Cardiac fibroblast (primary cell): ENCODE measurements around the gene DOCK6.
A peak's percentile ranks its signal among the peaks of the same experiment; 100 is the strongest.

ENCODE experiments used
- DNase-seq, 2 donors: peaks; one replicate each; pipeline versions ENCODE4 v3.0.0 to v3.0.0-alpha.2; 2010; ENCODE audit warnings: low read depth in 2 of 2
- H3K4me3 ChIP-seq, 2 donors: replicated peaks in 1 of 2; 1 replicate in 1 of 2; 2 replicates in 1 of 2; pipeline ENCODE4 v1.5.1; 2011; ENCODE audit warnings: low read depth in 2 of 2, low read length in 2 of 2, mild to moderate bottlenecking in 2 of 2, moderate library complexity in 1 of 2
- TF ChIP-seq, protein P1 (sequence below): IDR thresholded peaks from one replicate; pipeline ENCODE4 v1.5.1; 2011; ENCODE audit warnings: low read depth, mild to moderate bottlenecking, low read length, inconsistent platforms

DOCK6 gene

DNA sequence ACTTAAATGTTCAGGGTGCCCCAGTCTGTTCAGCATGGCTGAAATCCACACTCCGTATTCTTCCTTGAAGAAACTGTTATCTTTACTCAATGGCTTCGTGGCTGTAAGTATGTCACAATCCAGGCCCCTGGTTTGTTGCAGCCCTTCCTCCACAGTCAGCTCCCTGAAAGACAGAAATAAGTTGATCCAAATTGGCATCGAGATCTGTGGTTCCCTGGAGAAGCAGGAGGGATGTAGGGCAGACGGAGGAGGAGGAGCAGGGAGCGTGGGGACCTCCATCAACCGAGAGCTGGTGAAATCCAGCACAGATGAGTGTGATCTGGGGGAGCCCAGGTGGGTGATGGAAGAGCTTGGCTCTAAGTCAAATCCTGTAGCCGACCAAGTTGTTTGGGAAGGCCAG lies 33.9 kb upstream of the DOCK6 start:
- H3K4me3 ChIP-seq = no peak overlapping the region
- TF ChIP-seq, protein P1, sequence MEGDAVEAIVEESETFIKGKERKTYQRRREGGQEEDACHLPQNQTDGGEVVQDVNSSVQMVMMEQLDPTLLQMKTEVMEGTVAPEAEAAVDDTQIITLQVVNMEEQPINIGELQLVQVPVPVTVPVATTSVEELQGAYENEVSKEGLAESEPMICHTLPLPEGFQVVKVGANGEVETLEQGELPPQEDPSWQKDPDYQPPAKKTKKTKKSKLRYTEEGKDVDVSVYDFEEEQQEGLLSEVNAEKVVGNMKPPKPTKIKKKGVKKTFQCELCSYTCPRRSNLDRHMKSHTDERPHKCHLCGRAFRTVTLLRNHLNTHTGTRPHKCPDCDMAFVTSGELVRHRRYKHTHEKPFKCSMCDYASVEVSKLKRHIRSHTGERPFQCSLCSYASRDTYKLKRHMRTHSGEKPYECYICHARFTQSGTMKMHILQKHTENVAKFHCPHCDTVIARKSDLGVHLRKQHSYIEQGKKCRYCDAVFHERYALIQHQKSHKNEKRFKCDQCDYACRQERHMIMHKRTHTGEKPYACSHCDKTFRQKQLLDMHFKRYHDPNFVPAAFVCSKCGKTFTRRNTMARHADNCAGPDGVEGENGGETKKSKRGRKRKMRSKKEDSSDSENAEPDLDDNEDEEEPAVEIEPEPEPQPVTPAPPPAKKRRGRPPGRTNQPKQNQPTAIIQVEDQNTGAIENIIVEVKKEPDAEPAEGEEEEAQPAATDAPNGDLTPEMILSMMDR = no peak
- DNase-seq = peak; percentile 24 to 71

GRCh38 chr19:11295665-11296245 lies 33.4 kb upstream of the DOCK6 start, which contains the start of gene TSPAN16:
Gene TSPAN16 (plus strand): TSS chr19:11296160. CDS start chr19:11296298, 138 bp downstream.
- no peak for DNase-seq
- TF ChIP-seq, protein P1 = no peak
- no peak within 1 kb of the TSS for H3K4me3 ChIP-seq

DNA sequence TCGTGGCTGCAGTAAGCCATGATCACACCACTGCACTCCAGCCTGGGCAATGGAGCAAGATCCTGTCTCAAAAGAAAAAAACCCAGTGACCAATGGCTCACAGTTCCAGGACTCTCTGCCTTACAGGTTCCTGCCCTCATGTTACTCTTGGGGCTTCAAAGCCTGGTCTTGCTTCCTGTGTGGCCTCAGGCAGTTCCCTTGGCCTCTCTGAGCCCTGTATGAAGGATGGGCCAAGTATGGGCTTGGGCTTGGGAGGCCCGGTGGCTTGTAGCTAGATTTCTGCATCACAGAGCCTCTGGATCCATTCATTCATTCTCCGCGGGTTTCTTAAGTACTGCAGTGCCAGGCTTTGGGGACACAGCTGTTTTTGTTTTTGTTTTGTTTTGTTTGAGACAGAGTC lies 32.9 kb upstream of the DOCK6 start:
- no peak overlapping the region for H3K4me3 ChIP-seq
- TF ChIP-seq, protein P1 = no peak
- DNase-seq = no peak

- peak overlapping the region in 1 of 2 donors; percentile 39 for H3K4me3 ChIP-seq
- DNase-seq = peak; percentile 97 to 99
- TF ChIP-seq, protein P1 = peak; percentile 99
Measured at GRCh38 chr19:11293433-11294389, 31.4 kb upstream of the DOCK6 start.

GRCh38 chr19:11291991-11292390 lies 29.7 kb upstream of the DOCK6 start:
- no peak for DNase-seq

DNA sequence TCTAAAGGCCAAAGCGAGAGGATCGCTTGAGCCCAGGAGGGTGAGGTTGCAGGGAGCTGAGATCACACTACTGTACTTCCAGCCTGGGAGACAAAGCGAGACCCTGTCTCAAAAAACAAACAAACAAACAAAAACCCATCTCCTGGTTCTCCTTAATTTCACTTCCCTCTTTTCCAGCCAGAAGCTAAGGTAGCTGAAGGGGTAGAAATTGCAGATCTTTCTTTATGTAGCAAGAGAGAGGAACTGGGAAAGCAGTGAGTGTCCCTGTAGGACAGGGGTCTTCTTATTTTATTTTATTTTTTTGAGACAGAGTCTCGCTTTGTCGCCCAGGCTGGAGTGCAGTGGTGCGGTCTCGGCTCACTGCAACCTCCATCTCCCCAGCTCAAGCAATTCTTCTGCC lies 29.1 kb upstream of the DOCK6 start:
- no peak overlapping the region for H3K4me3 ChIP-seq
- TF ChIP-seq, protein P1 = no peak
- DNase-seq = no peak

More at GRCh38 chr19:11291991-11292390, 29.7 kb upstream of the DOCK6 start:
- TF ChIP-seq, protein P1 = no peak
- no peak overlapping the region for H3K4me3 ChIP-seq
